GM06990 (cell line): ENCODE results near the gene SDK1.

Experiments used
- DNase-seq: peaks from one replicate; pipeline ENCODE4 v3.0.0-alpha.2; 2011; ENCODE audit not compliant: insufficient read length; ENCODE audit errors: extremely low read depth
- H3K27me3 ChIP-seq: replicated peaks from 2 replicates; pipeline ENCODE4 v1.6.0; 2011; ENCODE audit warnings: low read length; ENCODE audit not compliant: control insufficient read depth, insufficient read depth
- H3K36me3 ChIP-seq: 2 replicates; pipeline ENCODE4 v1.5.1; 2011; ENCODE audit warnings: low read length; ENCODE audit not compliant: control insufficient read depth, insufficient read depth
- H3K4me3 ChIP-seq: replicated peaks from 2 replicates; pipeline ENCODE4 v1.5.1; 2011; ENCODE audit warnings: low read depth, mild to moderate bottlenecking, control low read depth, low read length
- CTCF ChIP-seq: IDR thresholded peaks from 2 replicates; pipeline ENCODE4 v1.5.1; 2011; ENCODE audit warnings: low read length, control low read depth, mild to moderate bottlenecking, inconsistent platforms; ENCODE audit not compliant: insufficient read depth, poor library complexity, severe bottlenecking

SDK1 gene

GRCh38 chr7:3825491-3825890 lies 524.4 kb downstream of the SDK1 start:
- no peak for DNase-seq
- Histone ChIP-seq H3K36me3 (no peaks in the 10 kb centered on the region), H3K4me3 (no peak overlapping the region), H3K27me3 (no peaks in the 10 kb centered on the region)
- TF ChIP-seq CTCF: no peak

- Histone ChIP-seq H3K36me3 (no peaks in the 10 kb centered on the region), H3K4me3 (no peak overlapping the region), H3K27me3 (no peaks in the 10 kb centered on the region)
- TF ChIP-seq CTCF: no peak
- DNase-seq: no peak
These were observed 531.1 kb downstream of the SDK1 start for GRCh38 chr7:3832199-3832598.

- no peaks in the 10 kb centered on the region for H3K27me3 ChIP-seq
- no peak overlapping the region for H3K4me3 ChIP-seq
- H3K36me3 ChIP-seq: no peaks in the 10 kb centered on the region
- no peak for TF ChIP-seq CTCF
- no peak for DNase-seq
These were observed 534.1 kb downstream of the SDK1 start for GRCh38 chr7:3835109-3835508.

DNA sequence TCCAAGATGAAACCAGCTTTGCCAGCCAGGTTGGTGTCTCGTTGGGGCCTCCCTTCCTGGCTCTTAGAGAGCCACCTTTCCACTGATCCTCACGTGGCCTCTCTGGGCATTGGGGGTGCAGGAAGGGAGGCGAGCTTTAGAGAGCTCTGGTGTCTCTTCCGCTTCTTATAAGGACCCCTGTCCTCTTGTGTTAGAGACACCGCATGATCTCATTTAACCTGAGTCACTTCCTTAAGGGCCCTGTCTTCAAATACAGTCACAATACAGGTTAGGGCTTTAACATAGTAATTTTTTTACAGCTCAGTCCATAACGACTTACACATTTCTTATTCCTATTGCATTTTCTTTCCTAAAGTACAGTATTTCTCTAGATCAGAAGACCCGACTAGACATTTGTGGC lies 535.8 kb downstream of the SDK1 start:
- Histone ChIP-seq H3K4me3 (no peak overlapping the region), H3K36me3 (no peaks in the 10 kb centered on the region), H3K27me3 (no peaks in the 10 kb centered on the region)
- no peak for TF ChIP-seq CTCF
- DNase-seq: no peak

GRCh38 chr7:3844540-3845151 lies 543.6 kb downstream of the SDK1 start:
- no peak for TF ChIP-seq CTCF
- Histone ChIP-seq H3K4me3 (no peak overlapping the region), H3K36me3 (no peaks in the 10 kb centered on the region), H3K27me3 (no peaks in the 10 kb centered on the region)
- DNase-seq: no peak

DNA sequence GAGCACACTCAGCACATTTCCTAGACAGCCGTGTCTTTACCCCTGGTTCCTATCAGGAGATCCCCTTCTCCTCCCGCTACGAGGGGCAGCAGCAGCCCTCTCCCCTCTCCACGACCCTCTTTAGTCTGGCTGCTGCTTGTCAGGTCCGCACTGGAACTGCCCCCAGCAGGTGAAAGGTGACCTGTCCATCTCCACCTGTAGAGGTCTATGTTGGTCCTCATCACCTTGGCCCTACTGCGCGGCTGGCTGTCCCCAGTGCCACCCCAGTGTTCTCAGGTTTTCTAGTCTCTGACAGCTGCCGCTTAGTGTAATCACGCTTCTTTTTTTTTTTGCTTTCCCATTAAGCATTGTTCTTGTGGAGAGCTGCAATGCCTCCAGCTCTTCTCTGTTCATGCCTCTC lies 545.7 kb downstream of the SDK1 start:
- no peaks in the 10 kb centered on the region for H3K36me3 ChIP-seq
- no peak for DNase-seq
- H3K4me3 ChIP-seq: no peak overlapping the region
- H3K27me3 ChIP-seq: no peaks in the 10 kb centered on the region
- TF ChIP-seq CTCF: no peak
